Epithelial cell of esophagus (primary cell): ENCODE data around the gene CYP2C9.
"Not testable (repeated sequence)": the region's sequence is repeated elsewhere in the genome, so short reads cannot be mapped to it uniquely, and the experiment has no call there.

Source experiments
- DNase-seq: peaks from one replicate; pipeline ENCODE4 v3.0.0; 2010; ENCODE audit warnings: low read depth
- H3K4me3 ChIP-seq: 2 replicates; pipeline ENCODE4 v1.5.1; 2011; ENCODE audit warnings: mild to moderate bottlenecking, low read length, control low read depth
- CTCF ChIP-seq: IDR thresholded peaks from 2 replicates; pipeline ENCODE4 v1.5.1; 2011; ENCODE audit warnings: low read depth, mild to moderate bottlenecking, low read length, control low read depth, inconsistent platforms; ENCODE audit not compliant: insufficient read depth; ENCODE audit errors: missing control alignments

CYP2C9 gene

GRCh38 chr10:94938383-94938782 is at the start of gene CYP2C9:
CYP2C9 (plus strand) TSS chr10:94938658; CDS start chr10:94938683, 25 bp downstream.
- no peak for TF ChIP-seq CTCF
- no peak for DNase-seq
- no peak within 1 kb of the TSS for H3K4me3 ChIP-seq

- no peak overlapping the region for H3K4me3 ChIP-seq
- DNase-seq: no peak
- no peak for TF ChIP-seq CTCF
These were observed 49.3 kb upstream of the CYP2C9 start for GRCh38 chr10:94889123-94889522.

- H3K4me3 ChIP-seq: no peak overlapping the region
- no peak for TF ChIP-seq CTCF
- no peak for DNase-seq
These were observed 48.0 kb upstream of the CYP2C9 start for GRCh38 chr10:94890264-94891022.

GRCh38 chr10:94898414-94898813 is 40.0 kb upstream of the CYP2C9 start:
- not testable (repeated sequence) for H3K4me3 ChIP-seq

GRCh38 chr10:94902080-94902479 is 36.4 kb upstream of the CYP2C9 start:
- no peak for DNase-seq
- TF ChIP-seq CTCF: no peak
- no peak overlapping the region for H3K4me3 ChIP-seq

More at GRCh38 chr10:94898414-94898813, 40.0 kb upstream of the CYP2C9 start:
- not testable (repeated sequence) for DNase-seq

- peak; percentile 83 for DNase-seq
- no peak overlapping the region for H3K4me3 ChIP-seq
- no peak for TF ChIP-seq CTCF
These were observed 35.9 kb upstream of the CYP2C9 start for GRCh38 chr10:94902570-94902969.

GRCh38 chr10:94904506-94905148 is 33.8 kb upstream of the CYP2C9 start:
- DNase-seq, H3K4me3 ChIP-seq: not testable (repeated sequence)

GRCh38 chr10:94916423-94916822 is 22.0 kb upstream of the CYP2C9 start:
- no peak for DNase-seq
- H3K4me3 ChIP-seq: no peak overlapping the region
- TF ChIP-seq CTCF: no peak
